Measurements from ENCODE around the gene DCP1B.

DCP1B gene

GRCh38 chr12:1934068-1934467, 70.2 kb downstream of the DCP1B start:
- FAIRE-seq, result no peak

- FAIRE-seq, result no peak
Observed at GRCh38 chr12:1933342-1934051, 70.8 kb downstream of the DCP1B start.

GRCh38 chr12:1932264-1932777, 71.9 kb downstream of the DCP1B start:
- FAIRE-seq, result no peak

GRCh38 chr12:1931642-1932041, 72.6 kb downstream of the DCP1B start:
- FAIRE-seq, result no peak

- FAIRE-seq, result no peak
Observed at GRCh38 chr12:1930803-1931597, 73.3 kb downstream of the DCP1B start.

- FAIRE-seq, result no peak
Observed at GRCh38 chr12:1929985-1930802, 74.1 kb downstream of the DCP1B start.

- no peak for FAIRE-seq
Observed at GRCh38 chr12:1929241-1929984, 74.8 kb downstream of the DCP1B start.

- FAIRE-seq, result no peak
Observed at GRCh38 chr12:1928439-1929121, 75.7 kb downstream of the DCP1B start.

GRCh38 chr12:1927751-1928351, 76.4 kb downstream of the DCP1B start:
- FAIRE-seq, result no peak

GRCh38 chr12:1927051-1927680, 77.1 kb downstream of the DCP1B start:
- FAIRE-seq, result no peak

GRCh38 chr12:1926251-1926657, 78.0 kb downstream of the DCP1B start:
- FAIRE-seq, result no peak

GRCh38 chr12:1925684-1926006, 78.6 kb downstream of the DCP1B start:
- no peak for FAIRE-seq

- no peak for FAIRE-seq
Observed at GRCh38 chr12:1924996-1925683, 79.1 kb downstream of the DCP1B start.

- FAIRE-seq, result no peak
Observed at GRCh38 chr12:1922985-1923384, 81.3 kb downstream of the DCP1B start.

GRCh38 chr12:1922075-1922709, 82.1 kb downstream of the DCP1B start:
- no peak for FAIRE-seq

GRCh38 chr12:1920971-1921370, 83.3 kb downstream of the DCP1B start:
- FAIRE-seq, result no peak

GRCh38 chr12:1920436-1920835, 83.8 kb downstream of the DCP1B start:
- no peak for FAIRE-seq

GRCh38 chr12:1919763-1920162, 84.5 kb downstream of the DCP1B start:
- no peak for FAIRE-seq

GRCh38 chr12:1919284-1919683, 85.0 kb downstream of the DCP1B start:
- FAIRE-seq, result no peak

- no peak for FAIRE-seq
Observed at GRCh38 chr12:1918884-1919236, 85.4 kb downstream of the DCP1B start.

Data from endometrium (tissue), 2 donors.